Smooth muscle cell (in vitro differentiated cells): Measurements from ENCODE around the gene CYP20A1. TPM values are rescaled to one million over a fixed set of nuclear protein-coding genes. Genes with fewer than 3 reads are reported as not detected.
"Not testable (repeated sequence)": the region's sequence is repeated elsewhere in the genome, so short reads cannot be mapped to it uniquely, and the experiment has no call there.

ENCODE experiments used
- DNase-seq: peaks from one replicate; lab custom pipeline; 2025; ENCODE audit not compliant: unreplicated experiment; lab: John Stamatoyannopoulos, UW
- H2AFZ ChIP-seq: fragments of 200-600 bp; sonication (generic); 2 replicates; pipeline ENCODE4 v1.6.0; 2016; ENCODE audit warnings: antibody characterized with exemption, low read depth, mild to moderate bottlenecking
- H3F3A ChIP-seq: fragments of 200-600 bp; sonication (generic); 2 replicates; pipeline ENCODE4 v1.6.0; 2017; ENCODE audit warnings: antibody characterized with exemption, low read depth
- H3K27ac ChIP-seq: fragments of 200-600 bp; sonication (generic); 2 replicates; pipeline ENCODE4 v1.5.1; 2016; ENCODE audit warnings: low read depth, mild to moderate bottlenecking
- H3K27me3 ChIP-seq: fragments of 200-600 bp; sonication (generic); 2 replicates; pipeline ENCODE4 v1.6.1; 2016; ENCODE audit warnings: low read depth, mild to moderate bottlenecking
- H3K36me3 ChIP-seq: fragments of 200-600 bp; sonication (generic); 2 replicates; pipeline ENCODE4 v1.5.1; 2016; ENCODE audit warnings: low read depth
- H3K4me1 ChIP-seq: fragments of 200-600 bp; sonication (generic); 2 replicates; pipeline ENCODE4 v1.5.1; 2016; ENCODE audit warnings: low read depth
- H3K4me2 ChIP-seq: fragments of 200-600 bp; sonication (generic); 2 replicates; pipeline ENCODE4 v1.6.0; 2016; ENCODE audit warnings: mild to moderate bottlenecking
- H3K4me3 ChIP-seq: fragments of 200-600 bp; sonication (generic); 2 replicates; pipeline ENCODE4 v1.5.1; 2016; ENCODE audit warnings: mild to moderate bottlenecking
- H3K79me2 ChIP-seq: fragments of 200-600 bp; sonication (generic); 2 replicates; pipeline ENCODE4 v1.6.0; 2016; ENCODE audit warnings: low read depth, mild to moderate bottlenecking
- H3K9ac ChIP-seq: fragments of 200-600 bp; sonication (generic); 2 replicates; pipeline ENCODE4 v1.6.0; 2016; ENCODE audit warnings: low read depth
- H3K9me3 ChIP-seq: fragments of 200-600 bp; sonication (generic); replicated peaks from 2 replicates; pipeline ENCODE4 v1.5.1; 2016; ENCODE audit warnings: low read depth
- H4K20me1 ChIP-seq: fragments of 200-600 bp; sonication (generic); 2 replicates; pipeline ENCODE4 v1.6.0; 2016; ENCODE audit warnings: low read depth
- CTCF ChIP-seq: fragments of 200-600 bp; sonication (generic); IDR thresholded peaks from 2 replicates; pipeline ENCODE4 v1.5.1; 2017; ENCODE audit warnings: borderline replicate concordance, mild to moderate bottlenecking, antibody characterized with exemption; ENCODE audit not compliant: insufficient read depth, poor library complexity, severe bottlenecking
- WGBS: methylation state at CpG from one replicate; pipeline ENCODE4 v1.1.7; 2016; ENCODE audit warnings: low lambda C conversion rate; 5-methylcytosine and 5-hydroxymethylcytosine counted together
- polyA plus RNA-seq: library from polyadenylated mRNA; unstranded; fragments of >200 nt; fragmentation: Nextera tagmentation; extraction: Ambion mirVana; gene quantifications from 2 replicates; pipeline ENCODE4 v1.2.1, GENCODE V29; 2016
- total RNA-seq: library from RNA; depleted of rRNA; stranded (reverse); fragments of >200 nt; gene quantifications from 2 replicates; pipeline ENCODE4 v1.2.3, GENCODE V29; 2014

CYP20A1 gene
- total and polyA plus RNA-seq, 2 experiments from 2014 or later = 11.9 to 14.2 TPM

- no peak overlapping the region for H3K9ac ChIP-seq
- WGBS = 99% methylated on average over 2 of the region's 2 CpGs
- H3K4me3 ChIP-seq = no peak overlapping the region
- no peaks in the 10 kb centered on the region for H4K20me1 ChIP-seq
- H3K36me3 ChIP-seq = no peaks in the 10 kb centered on the region
- no peaks in the 10 kb centered on the region for H3F3A ChIP-seq
- no peaks in the 10 kb centered on the region for H3K27me3 ChIP-seq
- no peak overlapping the region for H3K27ac ChIP-seq
- no peak overlapping the region for H3K4me2 ChIP-seq
- no peak overlapping the region for H2AFZ ChIP-seq
- TF ChIP-seq CTCF = peak; percentile 57
- H3K79me2 ChIP-seq = no peaks in the 10 kb centered on the region
- no peak for DNase-seq
- H3K4me1 ChIP-seq = no peaks in the 10 kb centered on the region
- H3K9me3 ChIP-seq = no peaks in the 10 kb centered on the region
Observed at GRCh38 chr2:203225423-203226039, 13.3 kb upstream of the CYP20A1 start.

GRCh38 chr2:203229674-203230073 lies 9.1 kb upstream of the CYP20A1 start:
- not testable (repeated sequence) for H3K79me2 ChIP-seq, H3K27ac ChIP-seq, H3K4me2 ChIP-seq, H3F3A ChIP-seq, H3K9me3 ChIP-seq, H3K4me1 ChIP-seq, H3K36me3 ChIP-seq, H4K20me1 ChIP-seq, H2AFZ ChIP-seq, H3K27me3 ChIP-seq, H3K4me3 ChIP-seq, H3K9ac ChIP-seq, DNase-seq
- WGBS = 96% methylated on average over 2 of the region's 2 CpGs

GRCh38 chr2:203237346-203238238 lies 1.2 kb upstream of the CYP20A1 start:
- H3F3A ChIP-seq = no peaks in the 10 kb centered on the region
- H2AFZ ChIP-seq = no peak overlapping the region
- H4K20me1 ChIP-seq = no peaks in the 10 kb centered on the region
- no peak overlapping the region for H3K9ac ChIP-seq
- no peaks in the 10 kb centered on the region for H3K27me3 ChIP-seq
- TF ChIP-seq CTCF = no peak
- peaks cover 25% of the 10 kb centered on the region for H3K79me2 ChIP-seq
- no peaks in the 10 kb centered on the region for H3K4me1 ChIP-seq
- H3K36me3 ChIP-seq = no peaks in the 10 kb centered on the region
- no peaks in the 10 kb centered on the region for H3K9me3 ChIP-seq
- no peak for DNase-seq
- peak overlapping the region; percentile 71 for H3K4me3 ChIP-seq
- H3K27ac ChIP-seq = no peak overlapping the region
- peak overlapping the region; percentile 91 for H3K4me2 ChIP-seq
- 96% methylated on average over 16 of the region's 16 CpGs for WGBS

- no peak overlapping the region for H3K9ac ChIP-seq
- no peaks in the 10 kb centered on the region for H3K27me3 ChIP-seq
- peak overlapping the region; percentile 91 for H3K4me2 ChIP-seq
- H4K20me1 ChIP-seq = no peaks in the 10 kb centered on the region
- H3K9me3 ChIP-seq = no peaks in the 10 kb centered on the region
- no peaks in the 10 kb centered on the region for H3K4me1 ChIP-seq
- no peak for TF ChIP-seq CTCF
- 33% methylated on average over 22 of the region's 22 CpGs for WGBS
- peak overlapping the region; percentile 66 for H2AFZ ChIP-seq
- peaks cover 25% of the 10 kb centered on the region for H3K79me2 ChIP-seq
- DNase-seq = no peak
- H3K4me3 ChIP-seq = peak overlapping the region; percentile 71
- H3K27ac ChIP-seq = peak overlapping the region; percentile 77
- H3F3A ChIP-seq = no peaks in the 10 kb centered on the region
- no peaks in the 10 kb centered on the region for H3K36me3 ChIP-seq
Observed at GRCh38 chr2:203238292-203238703, 520 bp upstream of the CYP20A1 start.
